ENCODE measurements around the gene PKM.

GRCh38 chr15:72167445-72167844 is 63.5 kb downstream of the PKM start:
- TF ChIP-seq CTCF (IDR thresholded peaks at IDR 0.05; ENCODE audit: borderline replicate concordance, extremely low read depth, low read length, poor library complexity, severe bottlenecking), result no peak
- TF ChIP-seq EZH2 (IDR thresholded peaks at IDR 0.05; ENCODE audit: borderline replicate concordance, low read depth, low read length, severe bottlenecking), result no peak
